Heart left ventricle (tissue), 16 donors: ENCODE measurements around the gene PRSS33. TPM values are rescaled to one million over a fixed set of nuclear protein-coding genes. Genes with fewer than 3 reads are reported as not detected.

Experiments used
- ATAC-seq, 4 donors: fragments of 200-7000 bp; cut with Tn5 transposase; one replicate each; pipeline ENCODE4 v1.9.1; 2020 to 2022; ENCODE audit warnings: moderate library complexity in 4 of 4, mild to moderate bottlenecking in 3 of 4, moderate number of reproducible peaks in 1 of 4
- DNase-seq, 5 donors: peaks; one replicate each; pipeline ENCODE4 v3.0.0-alpha.2; 2020
- H3K27ac ChIP-seq, 12 donors: fragments of 200-600 bp; sonication (generic) in 4 of 12; one replicate each; pipeline versions ENCODE4 v1.5.0 to v1.8.0; 2016 to 2022; ENCODE audit warnings: mild to moderate bottlenecking in 2 of 12
- H3K27me3 ChIP-seq, 9 donors: fragments of 200-600 bp; sonication (generic) in 2 of 9; one replicate each; pipeline versions ENCODE4 v1.5.1 to v1.8.0; 2016 to 2022; ENCODE audit warnings: mild to moderate bottlenecking in 3 of 9
- H3K36me3 ChIP-seq, 9 donors: fragments of 200-600 bp; sonication (generic) in 2 of 9; one replicate each; pipeline versions ENCODE4 v1.5.0 to v1.8.0; 2018 to 2022; ENCODE audit warnings: mild to moderate bottlenecking in 2 of 9
- H3K4me1 ChIP-seq, 12 donors: fragments of 200-600 bp; sonication (generic) in 4 of 12; one replicate each; pipeline versions ENCODE4 v1.5.0 to v1.8.0; 2016 to 2022; ENCODE audit warnings: mild to moderate bottlenecking in 3 of 12
- H3K4me3 ChIP-seq, 12 donors: fragments of 200-600 bp; sonication (generic) in 4 of 12; one replicate each; pipeline versions ENCODE4 v1.5.0 to v1.8.0; 2017 to 2022; ENCODE audit warnings: mild to moderate bottlenecking in 9 of 12, moderate library complexity in 4 of 12
- H3K9me3 ChIP-seq, 12 donors: fragments of 200-600 bp; sonication (generic) in 4 of 12; one replicate each; pipeline versions ENCODE4 v1.5.0 to v1.8.0; 2016 to 2022; ENCODE audit warnings: mild to moderate bottlenecking in 1 of 12
- POLR2A ChIP-seq, 2 donors: fragments of 450-650 bp; IDR thresholded peaks; one replicate each; pipeline ENCODE4 v1.6.1; 2017; ENCODE audit warnings: antibody characterized with exemption in 2 of 2, mild to moderate bottlenecking in 2 of 2, moderate library complexity in 2 of 2
- WGBS, 4 donors: extraction: QIAGEN DNeasy Blood & Tissue Kit in 2 of 4; methylation state at CpG; one replicate each; pipeline versions ENCODE4 v1.1.5 to v1.1.7; 2013 to 2018; 5-methylcytosine and 5-hydroxymethylcytosine counted together
- intact Hi-C, 10 donors: fragments of 100-400 bp; cut with DNase I; formaldehyde crosslinking; loops; one replicate each; pipeline versions ENCODE4 v1.11.1 to v1.14.2; 2022
- polyA plus RNA-seq, 2 donors: library from polyadenylated mRNA; stranded (reverse); fragments of 200-250 nt; gene quantifications; one replicate each; pipeline ENCODE4 v1.2.3, GENCODE V29; 2013
- total RNA-seq, 9 donors: library from RNA; depleted of rRNA in 2 of 9; stranded (reverse); fragments of >200 nt in 2 of 9; fragmentation: NEBNext Ultra II Directional in 3 of 9; extraction: Animal tissue kit (Norgen Biotek cat#: 25700) in 3 of 9; gene quantifications; one replicate each; pipeline versions ENCODE4 v1.1.0 to v1.2.4, GENCODE V29; 2016 to 2023
- TF ChIP-seq, protein P1 (sequence below), 12 donors: fragments of 200-600 bp; sonication (generic) in 4 of 12; IDR thresholded peaks; one replicate each; pipeline versions ENCODE4 v1.5.0 to v1.8.0; 2018 to 2022; ENCODE audit warnings: antibody characterized with exemption in 12 of 12, mild to moderate bottlenecking in 5 of 12
- donor health status: ischemic (EF 13 %, LVEDD 7.1; RV severe dilation, severe dysfunction).
- donor health status: healthy with polysubstance abuse.
- donor health status: DM: no; HTN: yes; CAD: no.
- donor health status: DM: no; HTN: no; CAD: no.
- donor health status: ischemic (EF 25% LVEDD 6.9; RV normal size, moderate dysfunction).
- donor health status: ischemic (EF 25% LVEDD 5.7; RV mildly dilated, moderate dysfunction).
- donor health status: healthy.
- donor health status: DM: yes; HTN: yes; CAD: no.
- donor health status: ischemic (EF 35%, LVEDD 5.7; RV mildly dilated, moderate dysfunction).
- donor health status: nonischemic (EF 11% LVEDD 7.7; RV severe dilation, severe dysfunction).
- donor health status: DM: yes; HTN: yes; CAD: no.
- donor health status: PGD.
- donor health status: ischemic (EF 29% LVEDD 5.4; RV normal size, mild dysfunction).
- donor health status: nonischemic (EF 23%, LVEDD 6.1; RV moderate dilation, normal function).

PRSS33 gene
- total and polyA plus RNA-seq, 11 donors = not detected

- intact Hi-C loops = no loop called here
- TF ChIP-seq, protein P1, sequence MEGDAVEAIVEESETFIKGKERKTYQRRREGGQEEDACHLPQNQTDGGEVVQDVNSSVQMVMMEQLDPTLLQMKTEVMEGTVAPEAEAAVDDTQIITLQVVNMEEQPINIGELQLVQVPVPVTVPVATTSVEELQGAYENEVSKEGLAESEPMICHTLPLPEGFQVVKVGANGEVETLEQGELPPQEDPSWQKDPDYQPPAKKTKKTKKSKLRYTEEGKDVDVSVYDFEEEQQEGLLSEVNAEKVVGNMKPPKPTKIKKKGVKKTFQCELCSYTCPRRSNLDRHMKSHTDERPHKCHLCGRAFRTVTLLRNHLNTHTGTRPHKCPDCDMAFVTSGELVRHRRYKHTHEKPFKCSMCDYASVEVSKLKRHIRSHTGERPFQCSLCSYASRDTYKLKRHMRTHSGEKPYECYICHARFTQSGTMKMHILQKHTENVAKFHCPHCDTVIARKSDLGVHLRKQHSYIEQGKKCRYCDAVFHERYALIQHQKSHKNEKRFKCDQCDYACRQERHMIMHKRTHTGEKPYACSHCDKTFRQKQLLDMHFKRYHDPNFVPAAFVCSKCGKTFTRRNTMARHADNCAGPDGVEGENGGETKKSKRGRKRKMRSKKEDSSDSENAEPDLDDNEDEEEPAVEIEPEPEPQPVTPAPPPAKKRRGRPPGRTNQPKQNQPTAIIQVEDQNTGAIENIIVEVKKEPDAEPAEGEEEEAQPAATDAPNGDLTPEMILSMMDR (IDR thresholded peaks at IDR 0.05) = no peak
- no peak for TF ChIP-seq POLR2A (IDR thresholded peaks at IDR 0.05)
- 98% methylated on average over 71 to 73 of the region's 73 CpGs for WGBS, 4 donors
- Histone ChIP-seq H3K27me3 (no peaks in the 10 kb centered on the region), H3K4me3 (no peak overlapping the region), H3K27ac (no peak overlapping the region), H3K9me3 (no peaks in the 10 kb centered on the region), H3K36me3 (peaks cover 4 to 100% (median 100%) of the 10 kb centered on the region in 9 donors), H3K4me1 (peaks cover 0 to 28% (median 8%) of the 10 kb centered on the region in 12 donors)
- ATAC-seq = no peak
- DNase-seq = peak in 1 of 5 donors; percentile 62
Measured at GRCh38 chr16:2765462-2766404, 21.6 kb downstream of the PRSS33 start.

DNA sequence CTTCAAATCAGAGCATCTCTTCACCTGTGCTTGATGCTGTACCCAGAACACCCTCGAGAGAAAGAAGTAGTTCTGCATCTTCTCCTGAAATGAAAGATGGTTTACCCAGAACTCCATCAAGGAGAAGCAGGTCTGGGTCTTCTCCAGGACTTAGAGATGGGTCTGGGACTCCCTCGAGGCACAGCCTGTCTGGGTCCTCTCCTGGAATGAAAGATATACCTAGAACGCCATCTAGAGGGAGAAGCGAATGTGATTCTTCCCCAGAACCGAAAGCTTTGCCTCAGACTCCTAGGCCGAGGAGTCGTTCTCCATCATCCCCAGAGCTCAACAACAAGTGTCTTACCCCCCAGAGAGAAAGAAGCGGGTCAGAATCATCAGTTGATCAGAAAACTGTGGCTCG is 22.6 kb downstream of the PRSS33 start:
- no peak overlapping the region for H3K27ac ChIP-seq
- no peaks in the 10 kb centered on the region for H3K27me3 ChIP-seq
- no peaks in the 10 kb centered on the region for H3K9me3 ChIP-seq
- intact Hi-C loops = no loop called here
- H3K4me3 ChIP-seq = no peak overlapping the region
- peaks cover 4 to 100% (median 100%) of the 10 kb centered on the region in 9 donors for H3K36me3 ChIP-seq
- H3K4me1 ChIP-seq = peaks cover 0 to 28% (median 6%) of the 10 kb centered on the region in 12 donors
- WGBS, 4 donors = 97 to 98% (median 97%) methylated on average over 9 of the region's 9 CpGs
- DNase-seq = no peak
- ATAC-seq = no peak
- TF ChIP-seq, protein P1 (IDR thresholded peaks at IDR 0.05) = no peak
- TF ChIP-seq POLR2A (IDR thresholded peaks at IDR 0.05) = no peak

GRCh38 chr16:2763173-2763572 is 24.2 kb downstream of the PRSS33 start:
- H3K27me3 ChIP-seq = no peaks in the 10 kb centered on the region
- ATAC-seq = no peak
- TF ChIP-seq, protein P1 (IDR thresholded peaks at IDR 0.05) = no peak
- TF ChIP-seq POLR2A (IDR thresholded peaks at IDR 0.05) = no peak
- no peaks in the 10 kb centered on the region for H3K9me3 ChIP-seq
- no peak overlapping the region for H3K4me3 ChIP-seq
- peaks cover 0 to 17% (median 4%) of the 10 kb centered on the region in 12 donors for H3K4me1 ChIP-seq
- DNase-seq = no peak
- no peak overlapping the region for H3K27ac ChIP-seq
- 94 to 96% (median 95%) methylated on average over 6 of the region's 6 CpGs for WGBS, 4 donors
- intact Hi-C loops = no loop called here
- H3K36me3 ChIP-seq = peaks cover 6 to 100% (median 100%) of the 10 kb centered on the region in 9 donors

- peaks cover 6 to 100% (median 100%) of the 10 kb centered on the region in 9 donors for H3K36me3 ChIP-seq
- intact Hi-C loops = no loop called here
- DNase-seq = no peak
- no peak for TF ChIP-seq POLR2A (IDR thresholded peaks at IDR 0.05)
- TF ChIP-seq, protein P1 (IDR thresholded peaks at IDR 0.05) = no peak
- peaks cover 0 to 19% (median 4%) of the 10 kb centered on the region in 12 donors for H3K4me1 ChIP-seq
- H3K27me3 ChIP-seq = no peaks in the 10 kb centered on the region
- H3K27ac ChIP-seq = no peak overlapping the region
- ATAC-seq = no peak
- no peaks in the 10 kb centered on the region for H3K9me3 ChIP-seq
- WGBS, 4 donors = 95 to 99% (median 98%) methylated on average over 13 of the region's 13 CpGs
- H3K4me3 ChIP-seq = no peak overlapping the region
Measured at GRCh38 chr16:2762711-2763110, 24.6 kb downstream of the PRSS33 start.
